ENCODE data around the gene KIF6. TPM values are rescaled to one million over a fixed set of nuclear protein-coding genes. Genes with fewer than 3 reads are reported as not detected.

The KIF6 gene
- total RNA-seq, 1 experiment from 2014 or later: not detected

GRCh38 chr6:39669207-39669972 lies 55.8 kb downstream of the KIF6 start:
- Histone ChIP-seq H3K36me3 (ENCODE audit: control insufficient read depth, insufficient read depth, low read length) (no peaks in the 10 kb centered on the region), H3K4me3 (ENCODE audit: low read depth in 2 of 2, low read length in 2 of 2) (no peak overlapping the region), H3K9me3 (ENCODE audit: control insufficient read depth, insufficient read depth, low read depth, low read length) (no peaks in the 10 kb centered on the region), H3K4me1 (ENCODE audit: control insufficient read depth, insufficient read depth, low read length) (no peaks in the 10 kb centered on the region), H3K27ac (ENCODE audit: low read length) (no peak overlapping the region), H3K27me3 (ENCODE audit: control insufficient read depth, insufficient read depth, low read length) (no peaks in the 10 kb centered on the region)
- TF ChIP-seq TCF7L2 (IDR thresholded peaks at IDR 0.05; ENCODE audit: low read depth, low read length): no peak
- TF ChIP-seq, protein P1, sequence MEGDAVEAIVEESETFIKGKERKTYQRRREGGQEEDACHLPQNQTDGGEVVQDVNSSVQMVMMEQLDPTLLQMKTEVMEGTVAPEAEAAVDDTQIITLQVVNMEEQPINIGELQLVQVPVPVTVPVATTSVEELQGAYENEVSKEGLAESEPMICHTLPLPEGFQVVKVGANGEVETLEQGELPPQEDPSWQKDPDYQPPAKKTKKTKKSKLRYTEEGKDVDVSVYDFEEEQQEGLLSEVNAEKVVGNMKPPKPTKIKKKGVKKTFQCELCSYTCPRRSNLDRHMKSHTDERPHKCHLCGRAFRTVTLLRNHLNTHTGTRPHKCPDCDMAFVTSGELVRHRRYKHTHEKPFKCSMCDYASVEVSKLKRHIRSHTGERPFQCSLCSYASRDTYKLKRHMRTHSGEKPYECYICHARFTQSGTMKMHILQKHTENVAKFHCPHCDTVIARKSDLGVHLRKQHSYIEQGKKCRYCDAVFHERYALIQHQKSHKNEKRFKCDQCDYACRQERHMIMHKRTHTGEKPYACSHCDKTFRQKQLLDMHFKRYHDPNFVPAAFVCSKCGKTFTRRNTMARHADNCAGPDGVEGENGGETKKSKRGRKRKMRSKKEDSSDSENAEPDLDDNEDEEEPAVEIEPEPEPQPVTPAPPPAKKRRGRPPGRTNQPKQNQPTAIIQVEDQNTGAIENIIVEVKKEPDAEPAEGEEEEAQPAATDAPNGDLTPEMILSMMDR (IDR thresholded peaks at IDR 0.05): no peak
- intact Hi-C loops (cut with micrococcal nuclease; ENCODE audit: unreplicated experiment) (no loop called here), in situ Hi-C loops (cut with HindIII; ENCODE audit: low pct_unique_long_range_greater_than_20kb, low sequenced_read_pairs) (no loop called here)
- BruUV-seq (replicated peaks): no TSS peak
- ATAC-seq (no peak), DNase-seq (ENCODE audit: low read depth, low spot score) (no peak)
- POLR2A ChIA-PET: no interaction called here
- CTCF ChIA-PET: no interaction called here

- no peaks in the 10 kb centered on the region for H3K36me3 ChIP-seq (ENCODE audit: control insufficient read depth, insufficient read depth, low read length)
- CTCF ChIA-PET: no interaction called here
- in situ Hi-C loops (cut with HindIII; ENCODE audit: low pct_unique_long_range_greater_than_20kb, low sequenced_read_pairs) (no loop called here), intact Hi-C loops (cut with micrococcal nuclease; ENCODE audit: unreplicated experiment) (no loop called here)
- no peaks in the 10 kb centered on the region for H3K9me3 ChIP-seq (ENCODE audit: control insufficient read depth, insufficient read depth, low read depth, low read length)
- DNase-seq (ENCODE audit: low read depth, low spot score): no peak
- no peak overlapping the region for H3K4me3 ChIP-seq (ENCODE audit: low read depth in 2 of 2, low read length in 2 of 2)
- no TSS peak for BruUV-seq (replicated peaks)
- POLR2A ChIA-PET: no interaction called here
- TF ChIP-seq REST (IDR thresholded peaks at IDR 0.05; ENCODE audit: insufficient read depth in 1 of 2, low read depth in 2 of 2, low read length in 1 of 2): no peak
- TF ChIP-seq, protein P1 (IDR thresholded peaks at IDR 0.05): no peak
- no peak for TF ChIP-seq POLR2AphosphoS5 (IDR thresholded peaks at IDR 0.05; ENCODE audit: low read depth, low read length)
- TF ChIP-seq SIN3A (IDR thresholded peaks at IDR 0.05; ENCODE audit: borderline replicate concordance, insufficient read depth, low read depth, low read length): no peak
- no peak for TF ChIP-seq TCF7L2 (IDR thresholded peaks at IDR 0.05; ENCODE audit: low read depth, low read length)
- no peak overlapping the region for H3K27ac ChIP-seq (ENCODE audit: low read length)
- no peaks in the 10 kb centered on the region for H3K27me3 ChIP-seq (ENCODE audit: control insufficient read depth, insufficient read depth, low read length)
- ATAC-seq: no peak
- H3K4me1 ChIP-seq (ENCODE audit: control insufficient read depth, insufficient read depth, low read length): no peaks in the 10 kb centered on the region
These were observed 58.3 kb downstream of the KIF6 start for GRCh38 chr6:39666706-39667489.

Data from Panc1 (cell line).